HG03457 (cell line): ENCODE measurements around the gene IGSF22.

ENCODE experiments used
- ATAC-seq: cut with Tn5 transposase; IDR thresholded peaks from one replicate; pipeline ENCODE4 v1.9.1; 2021; ENCODE audit warnings: moderate number of reproducible peaks; ENCODE audit not compliant: unreplicated experiment

The IGSF22 gene

DNA sequence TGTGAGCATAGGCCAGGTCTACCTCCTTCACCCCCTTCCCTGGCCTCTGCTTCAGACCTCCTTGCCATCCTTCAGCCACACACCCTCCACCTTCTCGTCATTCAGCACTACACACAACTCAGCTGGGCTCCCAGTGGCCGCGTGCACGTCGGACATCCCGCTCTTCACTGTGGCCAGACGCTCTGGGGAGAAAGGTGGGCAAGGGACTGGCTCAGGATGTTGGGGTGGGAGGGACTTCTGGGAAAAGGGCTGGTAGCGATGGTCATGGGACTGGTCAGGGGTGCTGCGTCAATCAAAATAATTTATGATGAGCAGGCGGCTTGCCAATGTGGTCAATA is 11.6 kb downstream of the IGSF22 start:
- no peak for ATAC-seq

GRCh38 chr11:18713646-18714442 is 12.1 kb downstream of the IGSF22 start:
- no peak for ATAC-seq

- ATAC-seq, result no peak
Measured at GRCh38 chr11:18710545-18710944, 15.4 kb downstream of the IGSF22 start.

DNA sequence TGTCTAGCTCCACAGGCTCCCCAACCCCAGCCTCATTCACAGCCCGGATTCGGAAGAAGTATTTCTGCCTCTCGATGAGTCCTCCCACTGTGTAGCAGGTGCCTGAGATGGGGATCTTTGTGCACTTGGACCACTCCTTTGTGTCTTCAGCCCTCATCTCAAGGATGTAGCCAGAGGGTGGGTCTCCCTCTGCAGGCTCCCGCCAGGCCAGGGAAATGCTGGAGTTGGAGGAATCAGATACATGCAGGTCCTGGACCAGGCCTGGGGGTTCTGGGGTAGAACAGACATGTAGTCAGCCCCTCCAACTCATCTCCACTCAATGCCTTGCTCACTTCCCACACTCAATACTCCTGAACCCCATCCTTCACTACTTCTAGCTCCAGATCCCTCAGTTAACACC is 16.6 kb downstream of the IGSF22 start:
- ATAC-seq, result no peak

- ATAC-seq, result no peak
Measured at GRCh38 chr11:18707811-18708340, 18.1 kb downstream of the IGSF22 start.

DNA sequence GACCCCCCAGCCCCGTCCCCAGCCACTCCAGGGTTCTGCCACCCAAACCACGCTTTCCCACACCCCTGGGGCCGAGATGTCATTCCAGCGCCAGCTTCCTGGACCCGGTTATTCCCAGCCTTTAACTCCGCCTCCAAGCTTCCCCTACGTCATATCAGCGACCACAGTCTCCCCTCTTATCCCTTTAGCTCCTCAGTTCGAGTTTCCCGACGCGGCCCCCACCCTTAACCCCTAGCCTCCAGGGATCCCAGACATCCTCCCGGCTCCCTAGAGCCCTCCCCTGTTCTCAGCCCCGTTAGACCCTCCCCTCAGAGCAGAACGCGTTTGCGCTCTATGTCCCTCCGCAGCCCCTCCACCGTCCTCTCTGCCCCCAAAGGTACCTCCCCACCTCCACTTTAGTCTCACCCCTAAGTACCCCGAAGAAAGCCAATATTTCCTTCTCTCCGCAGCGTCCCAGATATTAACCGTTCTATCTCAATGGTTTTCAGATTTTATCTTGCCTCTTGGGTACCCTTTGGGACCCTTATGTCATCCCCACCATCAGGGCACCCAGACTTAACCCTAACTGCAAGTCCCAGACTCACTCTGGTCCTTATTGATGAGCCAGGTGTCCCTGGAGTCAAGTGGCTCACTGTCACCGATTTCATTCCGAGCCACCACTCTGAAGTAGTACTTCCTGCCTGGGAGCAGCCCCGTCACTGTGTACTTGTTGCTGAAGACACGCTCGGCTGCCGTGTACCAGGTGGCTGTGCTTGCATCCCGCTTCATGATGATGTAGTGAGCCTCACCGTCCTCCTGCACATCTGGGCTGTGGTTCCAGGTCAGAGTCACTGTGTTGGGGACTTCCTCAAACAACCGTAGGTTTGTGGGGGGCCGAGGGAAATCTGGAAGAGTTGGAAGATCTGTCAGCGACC is 19.4 kb downstream of the IGSF22 start:
- ATAC-seq, result no peak

DNA sequence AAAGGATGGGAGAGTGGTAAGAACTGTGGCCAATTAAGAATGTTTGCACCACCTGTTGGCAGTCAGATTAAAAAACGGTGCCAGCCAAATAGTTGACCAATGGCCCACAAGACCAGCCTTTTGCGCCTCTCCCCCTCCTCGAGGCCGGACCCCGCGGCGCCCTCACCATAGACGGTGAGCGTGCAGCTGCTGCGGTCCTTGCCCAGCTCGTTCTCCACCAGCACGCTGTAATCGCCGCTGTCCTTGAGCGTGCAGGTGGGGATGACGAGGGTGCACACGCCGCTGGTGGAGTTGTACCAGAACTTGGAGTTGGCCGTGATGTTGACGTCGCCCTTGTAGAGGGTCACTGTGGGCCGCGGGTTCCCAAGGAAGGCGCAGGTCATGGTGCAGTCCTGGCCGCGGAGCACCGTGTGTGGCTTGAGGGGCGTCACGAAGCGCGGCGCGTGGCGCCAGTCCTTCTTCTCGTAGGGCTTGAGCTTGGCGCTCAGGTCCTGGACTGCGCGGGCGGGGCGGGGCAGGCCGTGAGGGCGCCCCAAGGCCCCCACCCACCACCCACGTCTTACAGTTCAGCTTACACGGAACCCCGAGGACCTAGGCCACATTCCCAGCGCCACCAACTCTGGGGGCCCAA is 20.2 kb downstream of the IGSF22 start:
- ATAC-seq, result no peak

GRCh38 chr11:18704698-18705097 is 21.3 kb downstream of the IGSF22 start:
- ATAC-seq, result no peak

- no peak for ATAC-seq
Measured at GRCh38 chr11:18704045-18704645, 21.8 kb downstream of the IGSF22 start.

- no peak for ATAC-seq
Measured at GRCh38 chr11:18703001-18703763, 22.8 kb downstream of the IGSF22 start.

DNA sequence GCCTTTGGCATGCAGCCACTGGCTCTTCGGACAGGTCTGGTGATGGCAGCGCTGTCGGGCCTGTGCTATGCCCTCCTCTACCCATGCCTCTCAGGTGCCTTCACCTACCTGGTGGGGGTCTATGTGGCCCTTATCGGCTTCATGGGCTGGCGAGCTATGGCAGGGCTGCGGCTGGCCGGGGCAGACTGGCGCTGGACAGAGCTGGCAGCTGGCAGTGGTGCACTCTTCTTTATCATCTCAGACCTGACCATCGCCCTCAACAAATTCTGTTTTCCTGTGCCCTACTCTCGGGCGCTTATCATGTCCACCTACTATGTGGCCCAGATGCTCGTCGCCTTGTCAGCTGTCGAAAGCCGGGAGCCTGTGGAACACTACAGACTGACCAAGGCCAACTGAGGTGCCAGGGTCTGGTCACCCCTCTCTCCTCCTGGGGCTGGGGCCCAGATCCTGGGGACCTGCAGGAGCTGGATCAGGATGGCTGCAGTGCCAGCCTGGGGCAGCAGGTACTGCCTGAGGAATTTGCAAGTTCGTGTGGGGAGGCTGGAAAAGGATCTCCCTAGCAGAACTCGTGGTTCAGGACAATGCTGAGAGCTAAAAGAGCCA is 24.3 kb downstream of the IGSF22 start:
- no peak for ATAC-seq

- no peak for ATAC-seq
Measured at GRCh38 chr11:18700872-18701271, 25.1 kb downstream of the IGSF22 start.

- no peak for ATAC-seq
Measured at GRCh38 chr11:18700375-18700774, 25.6 kb downstream of the IGSF22 start.

DNA sequence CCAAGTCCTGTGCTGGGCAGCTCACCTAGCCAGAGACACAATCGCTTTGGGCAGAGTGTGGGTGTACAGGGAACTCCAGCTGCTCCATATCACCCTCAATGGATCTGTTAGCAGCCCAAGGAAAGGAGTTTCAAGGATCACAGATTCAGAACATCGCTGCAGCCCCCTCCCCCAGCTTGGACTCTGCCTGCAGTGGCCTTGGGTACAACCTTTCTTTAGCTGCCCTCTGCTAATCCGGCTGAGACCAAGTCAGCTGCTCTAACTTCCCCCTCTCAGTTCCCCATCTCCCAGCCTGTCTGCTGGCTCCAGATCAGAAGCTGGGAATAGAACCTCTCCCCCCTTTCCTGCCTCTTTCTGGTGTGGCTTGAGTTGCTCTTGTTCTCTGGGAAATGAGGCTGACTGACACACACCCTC is 26.1 kb downstream of the IGSF22 start:
- no peak for ATAC-seq

DNA sequence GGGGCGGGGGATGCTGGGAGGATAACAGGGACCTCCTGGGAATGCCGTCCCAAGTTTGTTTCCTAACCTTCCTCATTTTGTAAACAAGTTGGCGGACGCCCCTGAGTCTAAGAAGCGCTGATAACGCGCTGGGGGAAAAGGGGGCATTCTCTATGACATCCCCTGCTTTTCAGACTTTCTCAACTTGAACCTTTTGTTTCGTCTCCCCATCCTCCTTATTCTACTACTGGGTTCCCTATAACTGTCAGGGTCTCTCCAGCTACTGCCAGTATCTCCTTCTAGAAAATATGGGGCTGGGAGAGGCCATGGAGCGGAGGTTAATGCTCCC is 26.8 kb downstream of the IGSF22 start:
- no peak for ATAC-seq

DNA sequence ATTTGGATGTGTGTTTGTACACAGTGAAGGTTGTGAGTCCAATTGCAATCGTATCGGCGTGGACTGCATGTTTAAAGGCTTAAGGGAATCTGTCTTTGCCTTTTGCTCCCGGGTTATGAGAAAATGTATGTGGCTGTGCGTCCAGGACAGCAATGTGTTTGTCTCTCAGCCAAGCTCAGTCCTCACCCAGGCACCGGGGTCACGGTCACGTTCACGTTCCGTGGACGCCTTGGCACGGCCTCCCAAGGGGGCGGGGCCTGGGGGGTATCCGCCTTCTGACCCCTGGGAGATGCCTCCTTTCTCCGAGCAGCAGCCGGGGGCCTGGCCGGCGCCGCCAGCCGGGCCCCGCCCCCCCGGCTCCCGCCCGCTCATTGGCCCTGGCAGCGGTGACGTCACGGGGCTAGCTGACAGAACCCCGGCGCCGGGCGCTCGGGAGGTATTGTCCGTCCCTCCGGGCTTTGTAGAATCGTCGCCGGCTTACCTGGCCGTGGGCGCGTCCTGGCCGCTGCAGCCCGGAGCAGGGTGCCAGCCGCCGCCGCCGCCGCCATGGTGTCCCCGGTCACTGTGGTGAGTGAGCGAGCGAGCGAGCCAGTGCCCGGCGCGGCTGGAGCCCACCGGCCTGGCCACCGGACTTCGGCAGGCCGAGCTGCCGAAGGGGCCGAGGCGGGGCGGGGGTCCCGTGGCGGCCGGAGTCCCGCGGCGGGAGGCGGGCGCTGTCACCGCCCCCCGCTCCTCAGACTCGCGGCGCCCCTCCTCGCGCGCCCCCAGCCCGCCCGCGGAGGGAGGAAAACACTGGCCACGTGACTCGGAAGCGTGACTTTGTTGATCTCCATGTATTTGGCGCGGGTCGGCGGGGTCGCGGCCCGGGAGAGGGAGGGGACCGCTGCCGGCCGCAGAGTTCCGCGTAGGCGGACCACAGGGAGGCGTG is 27.4 kb downstream of the IGSF22 start, which contains the start of gene TMEM86A:
Gene TMEM86A (plus strand): TSS at position 439 of the 928 bp plus-strand sequence. CDS start 108 bp downstream, at position 547.
- ATAC-seq, result peak; percentile 80

- ATAC-seq, result no peak
Measured at GRCh38 chr11:18697576-18697975, 28.4 kb downstream of the IGSF22 start.

- no peak for ATAC-seq
Measured at GRCh38 chr11:18696638-18697225, 29.3 kb downstream of the IGSF22 start.
